Measurements from ENCODE around the gene TACR3. TPM values are rescaled to one million over a fixed set of nuclear protein-coding genes. Genes with fewer than 3 reads are reported as not detected.
"Not testable (repeated sequence)": the region's sequence is repeated elsewhere in the genome, so short reads cannot be mapped to it uniquely, and the experiment has no call there.

TACR3 gene
- total RNA-seq, 1 experiment from 2014 or later = 0.08 TPM

GRCh38 chr4:103591841-103592240 is 127.9 kb downstream of the TACR3 start:
- Histone ChIP-seq H3K4me1 (ENCODE audit: control insufficient read depth, insufficient read depth, low read length) (no peaks in the 10 kb centered on the region), H3K27ac (ENCODE audit: low read length) (no peak overlapping the region), H3K27me3 (ENCODE audit: control insufficient read depth, insufficient read depth, low read length) (no peaks in the 10 kb centered on the region), H3K9me3 (ENCODE audit: control insufficient read depth, insufficient read depth, low read depth, low read length) (no peaks in the 10 kb centered on the region), H3K36me3 (ENCODE audit: control insufficient read depth, insufficient read depth, low read length) (no peaks in the 10 kb centered on the region), H3K4me3 (ENCODE audit: low read depth in 2 of 2, low read length in 2 of 2) (no peak overlapping the region)
- BruUV-seq (replicated peaks) = no TSS peak
- intact Hi-C loops (cut with micrococcal nuclease; ENCODE audit: unreplicated experiment) = no loop called here
- ChIA-PET POLR2A (no interaction called here), CTCF (no interaction called here)
- no peak for DNase-seq (ENCODE audit: low read depth, low spot score)
- in situ Hi-C loops (cut with HindIII; ENCODE audit: low pct_unique_long_range_greater_than_20kb, low sequenced_read_pairs) = no loop called here
- no peak for ATAC-seq
- TF ChIP-seq TCF7L2 (IDR thresholded peaks at IDR 0.05; ENCODE audit: low read depth, low read length) = no peak
- no peak for TF ChIP-seq SIN3A (IDR thresholded peaks at IDR 0.05; ENCODE audit: borderline replicate concordance, insufficient read depth, low read depth, low read length)
- no peak for TF ChIP-seq POLR2AphosphoS5 (IDR thresholded peaks at IDR 0.05; ENCODE audit: low read depth, low read length)
- TF ChIP-seq, protein P1, sequence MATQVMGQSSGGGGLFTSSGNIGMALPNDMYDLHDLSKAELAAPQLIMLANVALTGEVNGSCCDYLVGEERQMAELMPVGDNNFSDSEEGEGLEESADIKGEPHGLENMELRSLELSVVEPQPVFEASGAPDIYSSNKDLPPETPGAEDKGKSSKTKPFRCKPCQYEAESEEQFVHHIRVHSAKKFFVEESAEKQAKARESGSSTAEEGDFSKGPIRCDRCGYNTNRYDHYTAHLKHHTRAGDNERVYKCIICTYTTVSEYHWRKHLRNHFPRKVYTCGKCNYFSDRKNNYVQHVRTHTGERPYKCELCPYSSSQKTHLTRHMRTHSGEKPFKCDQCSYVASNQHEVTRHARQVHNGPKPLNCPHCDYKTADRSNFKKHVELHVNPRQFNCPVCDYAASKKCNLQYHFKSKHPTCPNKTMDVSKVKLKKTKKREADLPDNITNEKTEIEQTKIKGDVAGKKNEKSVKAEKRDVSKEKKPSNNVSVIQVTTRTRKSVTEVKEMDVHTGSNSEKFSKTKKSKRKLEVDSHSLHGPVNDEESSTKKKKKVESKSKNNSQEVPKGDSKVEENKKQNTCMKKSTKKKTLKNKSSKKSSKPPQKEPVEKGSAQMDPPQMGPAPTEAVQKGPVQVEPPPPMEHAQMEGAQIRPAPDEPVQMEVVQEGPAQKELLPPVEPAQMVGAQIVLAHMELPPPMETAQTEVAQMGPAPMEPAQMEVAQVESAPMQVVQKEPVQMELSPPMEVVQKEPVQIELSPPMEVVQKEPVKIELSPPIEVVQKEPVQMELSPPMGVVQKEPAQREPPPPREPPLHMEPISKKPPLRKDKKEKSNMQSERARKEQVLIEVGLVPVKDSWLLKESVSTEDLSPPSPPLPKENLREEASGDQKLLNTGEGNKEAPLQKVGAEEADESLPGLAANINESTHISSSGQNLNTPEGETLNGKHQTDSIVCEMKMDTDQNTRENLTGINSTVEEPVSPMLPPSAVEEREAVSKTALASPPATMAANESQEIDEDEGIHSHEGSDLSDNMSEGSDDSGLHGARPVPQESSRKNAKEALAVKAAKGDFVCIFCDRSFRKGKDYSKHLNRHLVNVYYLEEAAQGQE (IDR thresholded peaks at IDR 0.05; ENCODE audit: insufficient read depth in 1 of 2, low read depth in 2 of 2, low read length in 1 of 2) = no peak
- no peak for TF ChIP-seq CTCF (IDR thresholded peaks at IDR 0.05)

- ATAC-seq (no peak), DNase-seq (ENCODE audit: low read depth, low spot score) (no peak)
- CTCF ChIA-PET = no interaction called here
- POLR2A ChIA-PET = no interaction called here
- in situ Hi-C loops (cut with HindIII; ENCODE audit: low pct_unique_long_range_greater_than_20kb, low sequenced_read_pairs) (no loop called here), intact Hi-C loops (cut with micrococcal nuclease; ENCODE audit: unreplicated experiment) (no loop called here)
- TF ChIP-seq POLR2AphosphoS5 (IDR thresholded peaks at IDR 0.05; ENCODE audit: low read depth, low read length) = no peak
- TF ChIP-seq TCF7L2 (IDR thresholded peaks at IDR 0.05; ENCODE audit: low read depth, low read length) = no peak
- TF ChIP-seq CTCF (IDR thresholded peaks at IDR 0.05) = no peak
- TF ChIP-seq SIN3A (IDR thresholded peaks at IDR 0.05; ENCODE audit: borderline replicate concordance, insufficient read depth, low read depth, low read length) = no peak
- TF ChIP-seq, protein P1 (IDR thresholded peaks at IDR 0.05; ENCODE audit: insufficient read depth in 1 of 2, low read depth in 2 of 2, low read length in 1 of 2) = no peak
- BruUV-seq (replicated peaks) = no TSS peak
- H3K36me3 ChIP-seq (ENCODE audit: control insufficient read depth, insufficient read depth, low read length) = no peaks in the 10 kb centered on the region
- H3K27me3 ChIP-seq (ENCODE audit: control insufficient read depth, insufficient read depth, low read length) = no peaks in the 10 kb centered on the region
- H3K4me3 ChIP-seq (ENCODE audit: low read depth in 2 of 2, low read length in 2 of 2) = no peak overlapping the region
- H3K4me1 ChIP-seq (ENCODE audit: control insufficient read depth, insufficient read depth, low read length) = no peaks in the 10 kb centered on the region
- H3K9me3 ChIP-seq (ENCODE audit: control insufficient read depth, insufficient read depth, low read depth, low read length) = no peaks in the 10 kb centered on the region
- no peak overlapping the region for H3K27ac ChIP-seq (ENCODE audit: low read length)
Observed at GRCh38 chr4:103567591-103567990, 152.2 kb downstream of the TACR3 start.

DNA sequence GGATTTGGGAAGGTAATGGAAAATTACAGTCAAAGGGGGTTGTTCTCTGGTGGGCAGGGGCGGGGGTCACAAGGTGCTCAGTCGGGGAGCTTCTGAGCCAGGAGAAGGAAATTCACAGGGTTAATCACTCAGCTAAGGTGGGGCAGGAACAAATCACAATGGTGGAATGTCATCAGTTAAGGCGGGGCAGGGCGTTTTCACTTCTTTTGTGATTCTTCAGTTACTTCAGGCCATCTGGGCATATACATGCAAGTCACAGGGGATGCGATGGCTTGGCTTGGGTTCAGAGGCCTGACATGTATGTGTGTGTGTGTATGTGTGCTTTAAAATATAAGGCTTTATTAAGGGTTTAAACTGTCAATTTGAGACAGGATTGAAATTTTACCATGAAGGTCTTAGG is 160.6 kb downstream of the TACR3 start:
- H3K27ac ChIP-seq (ENCODE audit: low read length); H3K4me1 ChIP-seq (ENCODE audit: control insufficient read depth, insufficient read depth, low read length); H3K36me3 ChIP-seq (ENCODE audit: control insufficient read depth, insufficient read depth, low read length); BruUV-seq (replicated peaks); ATAC-seq; intact Hi-C loops (cut with micrococcal nuclease; ENCODE audit: unreplicated experiment); H3K9me3 ChIP-seq (ENCODE audit: control insufficient read depth, insufficient read depth, low read depth, low read length); DNase-seq (ENCODE audit: low read depth, low spot score); in situ Hi-C loops (cut with HindIII; ENCODE audit: low pct_unique_long_range_greater_than_20kb, low sequenced_read_pairs); H3K27me3 ChIP-seq (ENCODE audit: control insufficient read depth, insufficient read depth, low read length); CTCF ChIA-PET; POLR2A ChIA-PET; H3K4me3 ChIP-seq (ENCODE audit: low read depth in 2 of 2, low read length in 2 of 2): not testable (repeated sequence)

Measured in Panc1 (cell line).